Brain microvascular endothelial cell (primary cell): ENCODE results near the gene SOX5.
"Not testable (repeated sequence)": the region's sequence is repeated elsewhere in the genome, so short reads cannot be mapped to it uniquely, and the experiment has no call there.

Experiments
- DNase-seq: peaks from one replicate; pipeline ENCODE4 v3.0.0-alpha.2; 2020
- H3K27ac ChIP-seq: fragments of 250-450 bp; sonication (Bioruptor Pico); 2 replicates; pipeline ENCODE4 v1.5.1; 2020; ENCODE audit warnings: mild to moderate bottlenecking, moderate library complexity
- H3K27me3 ChIP-seq: fragments of 250-450 bp; sonication (Bioruptor Pico); replicated peaks from 2 replicates; pipeline ENCODE4 v1.5.1; 2020; ENCODE audit warnings: mild to moderate bottlenecking
- H3K36me3 ChIP-seq: fragments of 250-450 bp; sonication (Bioruptor Pico); replicated peaks from 2 replicates; pipeline ENCODE4 v1.5.1; 2020; ENCODE audit warnings: mild to moderate bottlenecking
- H3K4me3 ChIP-seq: 2 replicates; pipeline ENCODE4 v1.5.1; 2011; ENCODE audit warnings: low read depth, mild to moderate bottlenecking, control low read depth, low read length, moderate library complexity
- CTCF ChIP-seq: IDR thresholded peaks from 2 replicates; pipeline ENCODE4 v1.5.1; 2011; ENCODE audit warnings: low read depth, mild to moderate bottlenecking, moderate library complexity, low read length, control low read depth, inconsistent platforms; ENCODE audit errors: missing control alignments
- in situ Hi-C: cut with HindIII; loops from 2 replicates; pipeline ENCODE4 v1.10.0; 2017; ENCODE audit warnings: low sequenced_read_pairs, low pct_ligation_motif_present

SOX5 gene

GRCh38 chr12:23533265-23533664 is 416.2 kb downstream of the SOX5 start:
- Histone ChIP-seq H3K4me3 (no peak overlapping the region), H3K27me3 (no peaks in the 10 kb centered on the region), H3K36me3 (no peaks in the 10 kb centered on the region), H3K27ac (no peak overlapping the region)
- in situ Hi-C loops: no loop called here
- no peak for TF ChIP-seq CTCF
- no peak for DNase-seq

- no peak for TF ChIP-seq CTCF
- in situ Hi-C loops: no loop called here
- Histone ChIP-seq H3K4me3 (no peak overlapping the region), H3K36me3 (no peaks in the 10 kb centered on the region), H3K27me3 (no peaks in the 10 kb centered on the region), H3K27ac (no peak overlapping the region)
- no peak for DNase-seq
Observed at GRCh38 chr12:23528316-23528715, 421.2 kb downstream of the SOX5 start.

GRCh38 chr12:23525450-23526072 is 423.9 kb downstream of the SOX5 start:
- in situ Hi-C loops: no loop called here
- no peak overlapping the region for H3K27ac ChIP-seq
- no peak for DNase-seq
- no peaks in the 10 kb centered on the region for H3K27me3 ChIP-seq
- no peaks in the 10 kb centered on the region for H3K36me3 ChIP-seq
- no peak overlapping the region for H3K4me3 ChIP-seq
- no peak for TF ChIP-seq CTCF

GRCh38 chr12:23523339-23523738 is 426.1 kb downstream of the SOX5 start:
- no peak for DNase-seq
- Histone ChIP-seq H3K27me3 (no peaks in the 10 kb centered on the region), H3K4me3 (no peak overlapping the region), H3K36me3 (no peaks in the 10 kb centered on the region), H3K27ac (no peak overlapping the region)
- TF ChIP-seq CTCF: no peak
- in situ Hi-C loops: no loop called here

GRCh38 chr12:23519444-23519843 is 430.0 kb downstream of the SOX5 start:
- H3K4me3 ChIP-seq, H3K27me3 ChIP-seq, H3K27ac ChIP-seq, in situ Hi-C loops, H3K36me3 ChIP-seq, DNase-seq: not testable (repeated sequence)

GRCh38 chr12:23515785-23516184 is 433.7 kb downstream of the SOX5 start:
- H3K36me3 ChIP-seq, in situ Hi-C loops, H3K27me3 ChIP-seq, DNase-seq, H3K4me3 ChIP-seq, H3K27ac ChIP-seq: not testable (repeated sequence)

GRCh38 chr12:23510484-23510883 is 439.0 kb downstream of the SOX5 start:
- DNase-seq: no peak

GRCh38 chr12:23509832-23510231 is 439.6 kb downstream of the SOX5 start:
- DNase-seq, H3K36me3 ChIP-seq, H3K27me3 ChIP-seq, in situ Hi-C loops, H3K4me3 ChIP-seq, H3K27ac ChIP-seq: not testable (repeated sequence)

More at GRCh38 chr12:23510484-23510883, 439.0 kb downstream of the SOX5 start:
- TF ChIP-seq CTCF: no peak
- Histone ChIP-seq H3K27me3 (no peaks in the 10 kb centered on the region), H3K4me3 (no peak overlapping the region), H3K36me3 (no peaks in the 10 kb centered on the region), H3K27ac (no peak overlapping the region)
- in situ Hi-C loops: no loop called here

GRCh38 chr12:23507785-23508184 is 441.7 kb downstream of the SOX5 start:
- H3K27me3 ChIP-seq, DNase-seq, H3K4me3 ChIP-seq, in situ Hi-C loops, H3K36me3 ChIP-seq, H3K27ac ChIP-seq: not testable (repeated sequence)

GRCh38 chr12:23505736-23506135 is 443.7 kb downstream of the SOX5 start:
- H3K27ac ChIP-seq, H3K36me3 ChIP-seq, H3K4me3 ChIP-seq, DNase-seq, H3K27me3 ChIP-seq, in situ Hi-C loops: not testable (repeated sequence)
